Subcutaneous adipose tissue (tissue), 4 donors: ENCODE measurements around the gene NTM. TPM values are rescaled to one million over a fixed set of nuclear protein-coding genes. Genes with fewer than 3 reads are reported as not detected.

ENCODE experiments used
- CTCF ChIP-seq: fragments of 450-650 bp; IDR thresholded peaks from one replicate; pipeline ENCODE4 v1.5.1; 2016; ENCODE audit warnings: low read depth, mild to moderate bottlenecking, control low read depth, antibody characterized with exemption, moderate library complexity
- total RNA-seq, 4 donors: library from RNA; depleted of rRNA; stranded (reverse); fragments of >200 nt; gene quantifications; one replicate each; pipeline ENCODE4 v1.1.0, GENCODE V29; 2016

The NTM gene
- total RNA-seq, 4 donors from 2014 or later = 1.5 to 5.7 (median 1.7) TPM

- no peak for TF ChIP-seq CTCF
These were observed 656.3 kb downstream of the NTM start for GRCh38 chr11:132026746-132027145.

DNA sequence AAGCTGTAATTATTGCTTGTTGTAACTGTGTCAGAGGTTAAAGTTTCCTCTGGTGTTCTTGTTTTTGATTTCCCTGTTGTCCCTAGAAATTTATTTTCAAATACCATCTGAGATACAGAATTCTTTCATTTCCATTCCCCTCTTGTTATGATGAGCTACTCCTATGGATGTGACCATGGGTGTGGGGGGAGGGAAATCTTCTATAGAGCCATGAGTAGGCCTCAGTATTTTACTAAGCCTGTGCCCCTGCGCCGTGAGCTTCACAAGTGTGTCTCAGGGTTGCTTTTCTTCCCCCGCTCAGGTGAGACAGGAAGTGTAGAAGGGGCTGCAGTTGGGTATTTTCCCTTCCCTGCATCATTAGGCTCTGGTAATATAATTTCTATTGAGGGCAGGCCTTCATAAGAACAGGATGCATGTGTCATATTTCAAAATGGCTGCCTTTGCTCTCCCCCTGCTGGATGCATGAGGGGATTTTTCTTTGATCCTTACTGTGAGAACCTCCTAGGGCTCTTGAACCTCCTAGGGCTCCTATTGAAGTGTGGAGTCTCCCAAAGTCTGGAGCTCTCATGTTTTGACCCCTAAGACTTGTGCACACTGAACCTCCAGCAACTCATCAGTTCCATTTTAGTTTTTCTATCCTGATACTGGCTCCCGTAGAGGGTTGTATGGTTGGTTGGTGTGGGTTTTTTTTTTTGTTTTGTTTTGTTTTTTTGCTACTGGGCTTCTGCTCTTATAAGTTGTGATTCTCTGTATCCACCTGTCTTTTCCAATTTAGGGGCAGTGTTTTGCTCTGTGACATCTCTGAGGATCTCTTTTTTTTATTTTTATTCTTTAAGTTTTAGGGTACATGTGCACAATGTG is 658.2 kb downstream of the NTM start:
- no peak for TF ChIP-seq CTCF

- no peak for TF ChIP-seq CTCF
These were observed 660.5 kb downstream of the NTM start for GRCh38 chr11:132030896-132031295.

GRCh38 chr11:132032555-132032954 is 662.1 kb downstream of the NTM start:
- TF ChIP-seq CTCF = no peak

DNA sequence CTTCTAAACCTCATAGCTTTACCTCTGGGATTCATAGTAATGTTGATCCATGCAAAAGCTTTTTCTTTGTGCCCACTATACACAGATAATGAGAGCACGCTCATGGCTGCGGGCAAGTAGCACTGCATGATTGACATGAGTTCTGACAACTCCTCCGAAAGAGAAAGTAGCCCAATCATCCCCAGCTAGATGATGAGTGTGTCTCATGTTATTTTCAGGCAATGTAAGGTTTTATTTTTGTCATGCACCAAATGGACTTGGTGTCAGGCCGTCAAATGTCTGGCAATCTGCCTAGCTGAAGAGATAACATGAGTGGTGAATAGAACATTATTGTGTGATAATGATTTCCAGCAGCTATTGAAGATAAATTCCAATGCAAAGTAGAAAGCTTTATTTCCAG is 662.6 kb downstream of the NTM start:
- no peak for TF ChIP-seq CTCF

GRCh38 chr11:132035228-132035627 is 664.8 kb downstream of the NTM start:
- TF ChIP-seq CTCF = no peak

GRCh38 chr11:132035766-132036165 is 665.4 kb downstream of the NTM start:
- no peak for TF ChIP-seq CTCF
